Gastroesophageal sphincter (tissue), 4 donors: Measurements from ENCODE around the gene IL27RA. TPM values are rescaled to one million over a fixed set of nuclear protein-coding genes. Genes with fewer than 3 reads are reported as not detected.

Source experiments
- ATAC-seq: fragments of 150-250 bp; one replicate; pipeline ENCODE4 v1.9.1; 2016; ENCODE audit warnings: mild to moderate bottlenecking, moderate library complexity
- H3K27ac ChIP-seq, 4 donors: fragments of 200-600 bp; sonication (generic) in 3 of 4; 1 replicate in 3 of 4; 2 replicates in 1 of 4; pipeline ENCODE4 v1.5.1; 2016 to 2019
- H3K27me3 ChIP-seq: fragments of 200-600 bp; sonication (generic); one replicate; pipeline ENCODE4 v1.5.1; 2019
- H3K36me3 ChIP-seq, 2 donors: fragments of 200-600 bp; sonication (generic); one replicate each; pipeline ENCODE4 v1.5.1; 2019; ENCODE audit warnings: control low read depth in 1 of 2
- H3K4me1 ChIP-seq, 3 donors: fragments of 200-600 bp; sonication (generic); 1 replicate in 2 of 3; 2 replicates in 1 of 3; pipeline ENCODE4 v1.5.1; 2016 to 2019; ENCODE audit warnings: control low read depth in 2 of 3
- H3K4me3 ChIP-seq, 2 donors: fragments of 200-600 bp; sonication (generic); one replicate each; pipeline ENCODE4 v1.5.1; 2019; ENCODE audit warnings: mild to moderate bottlenecking in 1 of 2, moderate library complexity in 1 of 2
- H3K9me3 ChIP-seq, 3 donors: fragments of 200-600 bp; sonication (generic); one replicate each; pipeline ENCODE4 v1.5.1; 2017 to 2019; ENCODE audit warnings: control low read depth in 2 of 3
- CTCF ChIP-seq, 4 experiments: fragments of 200-600 bp in 2 of 4; fragments of 450-650 bp in 2 of 4; sonication (generic) in 1 of 4; IDR thresholded peaks; one replicate each; pipeline ENCODE4 v1.5.1; 2017 to 2019; ENCODE audit warnings: antibody characterized with exemption in 4 of 4, mild to moderate bottlenecking in 2 of 4, moderate library complexity in 2 of 4
- EP300 ChIP-seq: sonication (generic); formaldehyde crosslinking; IDR thresholded peaks from one replicate; pipeline ENCODE4 v1.6.1; 2017; ENCODE audit warnings: antibody characterized with exemption, mild to moderate bottlenecking
- POLR2A ChIP-seq, 2 donors: fragments of 450-650 bp; IDR thresholded peaks; one replicate each; pipeline ENCODE4 v1.6.1; 2017; ENCODE audit warnings: antibody characterized with exemption in 2 of 2, mild to moderate bottlenecking in 2 of 2, moderate library complexity in 1 of 2
- POLR2AphosphoS5 ChIP-seq: sonication (generic); formaldehyde crosslinking; IDR thresholded peaks from one replicate; pipeline ENCODE4 v1.6.1; 2017; ENCODE audit warnings: antibody characterized with exemption
- WGBS, 2 donors: methylation state at CpG; one replicate each; pipeline ENCODE4 v1.1.5; 2018; ENCODE audit warnings: low coverage in 1 of 2; 5-methylcytosine and 5-hydroxymethylcytosine counted together
- total RNA-seq, 4 donors: library from RNA; depleted of rRNA; stranded (reverse); fragments of >200 nt; gene quantifications; one replicate each; pipeline ENCODE4 v1.1.0, GENCODE V29; 2016

The IL27RA gene
- total RNA-seq, 4 donors from 2014 or later, result 1.1 to 5.4 (median 3.1) TPM

- TF ChIP-seq POLR2A (IDR thresholded peaks at IDR 0.05), result no peak
- no peak for TF ChIP-seq POLR2AphosphoS5
- TF ChIP-seq EP300, result no peak
- TF ChIP-seq CTCF (IDR thresholded peaks at IDR 0.05), result no peak
- Histone ChIP-seq H3K4me3 (no peak overlapping the region), H3K27me3 (no peaks in the 10 kb centered on the region), H3K4me1 (peaks cover 0 to 6% (median 0%) of the 10 kb centered on the region in 3 donors), H3K27ac (no peak overlapping the region), H3K36me3 (peaks cover 0 to 62% of the 10 kb centered on the region in 2 donors), H3K9me3 (peaks cover 0 to 3% (median 0%) of the 10 kb centered on the region in 3 donors)
- no peak for ATAC-seq
- 60 to 69% methylated on average over 1 to 6 of the region's 22 CpGs for WGBS, 2 donors
Observed at GRCh38 chr19:13993590-13994300, 37.8 kb upstream of the IL27RA start.

- Histone ChIP-seq H3K27me3 (no peaks in the 10 kb centered on the region), H3K36me3 (peaks cover 0 to 62% of the 10 kb centered on the region in 2 donors), H3K27ac (no peak overlapping the region), H3K9me3 (peaks cover 0 to 8% (median 0%) of the 10 kb centered on the region in 3 donors), H3K4me3 (no peak overlapping the region), H3K4me1 (peaks cover 0 to 6% (median 0%) of the 10 kb centered on the region in 3 donors)
- TF ChIP-seq POLR2AphosphoS5 (no peak), POLR2A (IDR thresholded peaks at IDR 0.05) (no peak)
- no peak for ATAC-seq
- 83 to 100% methylated on average over 3 of the region's 13 CpGs for WGBS, 2 donors
Observed at GRCh38 chr19:13995017-13995728, 36.4 kb upstream of the IL27RA start.

GRCh38 chr19:13995878-13996765 is 35.4 kb upstream of the IL27RA start:
- no peaks in the 10 kb centered on the region for H3K27me3 ChIP-seq
- TF ChIP-seq POLR2A (IDR thresholded peaks at IDR 0.05) (no peak), POLR2AphosphoS5 (no peak), CTCF (IDR thresholded peaks at IDR 0.05) (no peak), EP300 (no peak)
- peaks cover 0 to 6% (median 0%) of the 10 kb centered on the region in 3 donors for H3K4me1 ChIP-seq
- no peak overlapping the region for H3K4me3 ChIP-seq
- WGBS, 2 donors, result 85 to 100% methylated on average over 4 to 6 of the region's 14 CpGs
- H3K9me3 ChIP-seq, result peaks cover 0 to 8% (median 0%) of the 10 kb centered on the region in 3 donors
- H3K27ac ChIP-seq, result no peak overlapping the region
- no peak for ATAC-seq
- H3K36me3 ChIP-seq, result peaks cover 0 to 57% of the 10 kb centered on the region in 2 donors

GRCh38 chr19:13996928-13997630 is 34.5 kb upstream of the IL27RA start:
- Histone ChIP-seq H3K4me1 (peaks cover 0 to 6% (median 0%) of the 10 kb centered on the region in 3 donors), H3K27ac (no peak overlapping the region), H3K9me3 (peaks cover 0 to 8% (median 0%) of the 10 kb centered on the region in 3 donors), H3K36me3 (peaks cover 0 to 48% of the 10 kb centered on the region in 2 donors), H3K27me3 (no peaks in the 10 kb centered on the region), H3K4me3 (no peak overlapping the region)
- TF ChIP-seq POLR2AphosphoS5, result no peak
- no peak for TF ChIP-seq CTCF (IDR thresholded peaks at IDR 0.05)
- no peak for TF ChIP-seq POLR2A (IDR thresholded peaks at IDR 0.05)
- TF ChIP-seq EP300, result no peak
- ATAC-seq, result no peak
- 87 to 100% methylated on average over 1 to 6 of the region's 22 CpGs for WGBS, 2 donors
